ENCODE measurements around the gene ASB13.

Gene ASB13, protein sequence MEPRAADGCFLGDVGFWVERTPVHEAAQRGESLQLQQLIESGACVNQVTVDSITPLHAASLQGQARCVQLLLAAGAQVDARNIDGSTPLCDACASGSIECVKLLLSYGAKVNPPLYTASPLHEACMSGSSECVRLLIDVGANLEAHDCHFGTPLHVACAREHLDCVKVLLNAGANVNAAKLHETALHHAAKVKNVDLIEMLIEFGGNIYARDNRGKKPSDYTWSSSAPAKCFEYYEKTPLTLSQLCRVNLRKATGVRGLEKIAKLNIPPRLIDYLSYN

DNA sequence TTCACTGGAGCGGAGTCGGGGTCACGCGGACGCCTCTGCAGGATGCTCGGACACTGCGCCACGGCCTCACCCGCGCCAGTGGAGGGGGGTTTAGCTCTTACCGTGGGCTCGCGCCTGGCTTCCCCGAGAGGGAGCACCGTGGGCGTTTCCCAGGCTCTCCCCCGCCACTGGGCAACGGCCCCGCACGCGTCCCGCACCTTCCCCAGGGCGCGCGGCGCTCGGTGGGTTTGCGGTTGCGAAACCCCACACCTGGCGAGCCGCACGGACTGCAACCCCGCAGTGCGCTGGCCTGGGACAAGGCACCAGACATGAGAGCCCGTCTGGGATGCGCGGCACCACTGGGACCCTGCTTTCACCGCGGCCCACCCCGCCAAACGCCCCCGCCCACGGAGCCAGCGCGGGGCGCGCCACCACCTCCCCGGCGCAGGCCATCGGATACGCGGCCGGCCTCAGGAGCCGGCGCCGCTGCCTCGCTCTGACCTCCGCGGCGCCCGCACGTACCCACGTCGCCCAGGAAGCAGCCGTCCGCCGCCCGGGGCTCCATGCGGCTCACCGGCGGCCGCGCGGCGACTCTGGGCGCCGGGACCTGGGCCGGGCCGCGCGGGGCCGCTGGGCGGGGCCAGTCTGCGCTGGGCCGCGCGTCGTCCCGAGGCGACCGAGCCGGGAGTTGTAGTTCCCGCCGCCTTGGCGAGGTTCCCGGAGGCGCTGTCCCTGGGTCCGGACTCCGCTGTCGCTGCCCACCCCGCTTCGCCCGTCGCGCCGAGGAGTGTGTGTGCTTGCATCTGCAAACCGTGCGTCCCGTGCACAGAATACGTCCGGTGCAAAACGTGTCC lies at the start of gene ASB13:
Gene ASB13, minus strand, starts transcription at position 588 of the 833 bp plus-strand sequence. Its CDS starts 44 bp downstream, at position 544.
- TF ChIP-seq CTCF (conservative IDR thresholded peaks at IDR 0.05; ENCODE audit: low read depth, low read length): no peak
- DNase-seq (ENCODE audit: low read depth): no peak
- peak within 1 kb of the TSS; percentile 73 for H3K4me3 ChIP-seq (ENCODE audit: low read length)

DNA sequence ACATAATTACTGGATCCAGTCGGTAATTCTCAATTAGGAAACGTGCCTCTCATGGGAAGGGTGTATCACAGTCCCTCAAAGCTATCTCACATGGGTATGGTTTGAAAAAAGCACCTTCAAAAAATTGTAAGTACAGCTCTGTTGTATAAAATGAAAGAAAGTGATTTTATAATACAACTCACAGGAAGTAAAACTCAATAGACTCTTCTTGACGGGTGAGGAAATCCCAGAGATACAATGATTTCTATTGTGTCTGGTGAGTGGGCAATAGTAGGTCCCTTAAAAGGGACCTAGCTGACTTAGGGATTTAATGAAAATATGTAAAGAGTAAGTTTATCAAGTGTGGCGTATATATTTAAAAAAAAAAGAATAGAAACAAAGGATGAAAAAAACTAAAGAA lies 45.2 kb upstream of the ASB13 start:
- no peak overlapping the region for H3K4me3 ChIP-seq (ENCODE audit: low read length)
- no peak for DNase-seq (ENCODE audit: low read depth)
- no peak for TF ChIP-seq CTCF (conservative IDR thresholded peaks at IDR 0.05; ENCODE audit: low read depth, low read length)

DNA sequence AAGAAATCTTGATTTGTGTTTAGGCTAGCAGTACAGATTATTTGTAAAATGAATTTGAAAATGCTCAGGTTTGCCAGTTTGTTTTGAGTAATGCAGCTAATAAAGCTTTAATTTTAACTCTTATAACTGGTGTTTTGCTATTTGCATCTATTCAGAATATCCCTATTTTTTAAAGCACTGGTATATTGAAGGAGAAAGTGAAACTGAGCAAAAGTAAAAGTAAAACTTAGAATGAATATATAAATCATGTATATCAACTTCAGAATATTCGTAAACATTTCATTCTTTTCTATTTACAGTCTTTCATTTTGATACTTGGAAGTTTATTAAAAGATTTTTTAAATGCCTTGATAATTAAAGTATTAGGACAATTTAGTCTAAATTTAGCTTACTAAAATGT lies 44.5 kb upstream of the ASB13 start:
- H3K4me3 ChIP-seq (ENCODE audit: low read length): no peak overlapping the region
- TF ChIP-seq CTCF (conservative IDR thresholded peaks at IDR 0.05; ENCODE audit: low read depth, low read length): no peak
- no peak for DNase-seq (ENCODE audit: low read depth)

DNA sequence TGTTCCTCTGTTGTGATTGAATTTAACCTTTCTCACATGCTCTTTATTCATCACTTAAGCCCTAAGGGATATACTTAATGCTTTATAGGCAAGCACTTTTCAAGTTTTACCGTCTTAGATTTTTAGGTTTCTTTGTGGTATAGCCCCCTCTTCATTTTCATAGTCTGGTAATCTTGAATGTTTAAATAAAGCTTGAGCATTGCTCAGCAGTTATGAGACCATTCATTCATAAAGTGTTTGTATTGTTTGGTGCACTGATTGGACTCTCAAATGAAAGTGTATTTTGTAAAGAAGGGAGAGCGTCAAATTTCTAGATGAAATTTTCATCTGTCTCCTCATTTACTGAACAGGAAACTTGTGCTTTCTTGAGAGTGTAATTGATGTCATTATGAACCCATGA lies 43.5 kb upstream of the ASB13 start:
- no peak overlapping the region for H3K4me3 ChIP-seq (ENCODE audit: low read length)
- no peak for TF ChIP-seq CTCF (conservative IDR thresholded peaks at IDR 0.05; ENCODE audit: low read depth, low read length)
- DNase-seq (ENCODE audit: low read depth): no peak

DNA sequence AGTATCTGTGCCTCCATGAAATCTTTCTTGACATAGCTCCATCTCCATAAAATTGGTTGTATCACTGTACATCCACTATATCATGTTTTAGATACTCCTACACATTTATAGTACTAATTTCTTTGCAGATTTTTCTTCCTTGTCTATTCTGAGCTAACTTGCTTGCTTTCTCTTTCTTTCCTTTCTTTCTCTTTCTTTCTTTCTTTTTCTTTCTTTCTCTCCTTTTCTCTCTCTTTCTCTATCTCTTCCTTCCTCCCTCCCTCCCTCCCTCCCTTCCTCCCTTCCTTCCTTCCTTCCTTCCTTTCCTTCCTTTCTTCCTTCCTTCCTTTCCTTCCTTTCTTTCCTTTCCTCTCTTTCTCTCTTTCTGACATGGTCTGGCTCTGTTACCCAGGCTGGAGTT lies 42.0 kb upstream of the ASB13 start:
- DNase-seq (ENCODE audit: low read depth): no peak
- TF ChIP-seq CTCF (conservative IDR thresholded peaks at IDR 0.05; ENCODE audit: low read depth, low read length): no peak
- H3K4me3 ChIP-seq (ENCODE audit: low read length): no peak overlapping the region

GRCh38 chr10:5698062-5698461 lies 31.7 kb upstream of the ASB13 start:
- TF ChIP-seq CTCF (conservative IDR thresholded peaks at IDR 0.05; ENCODE audit: low read depth, low read length): no peak
- H3K4me3 ChIP-seq (ENCODE audit: low read length): no peak overlapping the region
- no peak for DNase-seq (ENCODE audit: low read depth)

DNA sequence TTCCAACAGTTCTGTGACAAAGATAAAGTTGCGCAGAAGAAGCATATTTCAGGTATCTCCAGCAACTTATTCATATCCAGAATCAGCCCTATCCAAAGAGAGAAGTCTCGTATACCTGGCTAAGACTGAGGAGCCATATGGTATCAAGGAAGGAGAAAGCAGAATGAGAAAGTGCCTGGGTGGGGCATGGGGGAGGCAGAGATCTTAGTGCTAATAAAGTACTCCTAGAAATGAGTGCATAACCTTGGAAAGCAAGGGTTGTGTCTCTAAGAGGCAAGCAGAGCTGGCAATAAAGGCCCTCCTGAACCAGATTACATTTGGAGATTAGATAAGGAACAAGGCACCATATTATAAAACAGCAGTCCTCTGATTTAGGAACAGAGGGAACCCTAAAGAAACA lies 30.9 kb upstream of the ASB13 start:
- TF ChIP-seq CTCF (conservative IDR thresholded peaks at IDR 0.05; ENCODE audit: low read depth, low read length): no peak
- H3K4me3 ChIP-seq (ENCODE audit: low read length): no peak overlapping the region
- DNase-seq (ENCODE audit: low read depth): no peak

Measured in retinal pigment epithelial cell (primary cell).